DND-41 (cell line): ENCODE data around the gene DCAF7.
A peak's percentile ranks its signal among the peaks of the same experiment; 100 is the strongest.

Experiments
- ATAC-seq: fragments of 200-7000 bp; cut with Tn5 transposase; 3 replicates; pipeline ENCODE4 v1.9.1; 2021; ENCODE audit warnings: low read depth; ENCODE audit not compliant: insufficient read depth
- DNase-seq: peaks from one replicate; pipeline ENCODE4 v3.0.0-alpha.2; 2020
- H2AFZ ChIP-seq: 2 replicates; pipeline ENCODE4 v1.6.0; 2012; ENCODE audit warnings: low read depth, low read length
- H3K27ac ChIP-seq: 2 replicates; pipeline ENCODE4 v1.5.1; 2012; ENCODE audit warnings: low read length, inconsistent platforms
- H3K27me3 ChIP-seq: fragments of 200-600 bp; sonication (generic); 2 replicates; pipeline ENCODE4 v1.6.0; 2012; ENCODE audit warnings: low read length, mild to moderate bottlenecking, inconsistent platforms; ENCODE audit not compliant: insufficient read depth, poor library complexity
- H3K36me3 ChIP-seq: 2 replicates; pipeline ENCODE4 v1.5.1; 2012; ENCODE audit warnings: low read length, inconsistent platforms; ENCODE audit not compliant: insufficient read depth
- H3K4me1 ChIP-seq: 2 replicates; pipeline ENCODE4 v1.5.1; 2012; ENCODE audit warnings: mild to moderate bottlenecking, low read length; ENCODE audit not compliant: insufficient read depth
- H3K4me2 ChIP-seq: 2 replicates; pipeline ENCODE4 v1.6.0; 2012; ENCODE audit warnings: mild to moderate bottlenecking, moderate library complexity, low read length, inconsistent platforms; ENCODE audit not compliant: insufficient read depth
- H3K4me3 ChIP-seq, 2 experiments: fragments of 200-600 bp in 1 of 2; shearing (Covaris generic) in 1 of 2; 2 replicates each; pipeline ENCODE4 v1.5.1; 2012 to 2016; ENCODE audit warnings: inconsistent platforms in 2 of 2, low read length in 2 of 2, mild to moderate bottlenecking in 2 of 2, low read depth in 1 of 2, moderate library complexity in 1 of 2
- H3K79me2 ChIP-seq: 2 replicates; pipeline ENCODE4 v1.6.0; 2012; ENCODE audit warnings: low read length, inconsistent platforms; ENCODE audit not compliant: insufficient read depth
- H3K9ac ChIP-seq: 2 replicates; pipeline ENCODE4 v1.6.0; 2012; ENCODE audit warnings: low read depth, mild to moderate bottlenecking, inconsistent platforms, low read length, moderate library complexity
- H3K9me3 ChIP-seq: 2 replicates; pipeline ENCODE4 v1.5.1; 2012; ENCODE audit warnings: low read length, moderate library complexity, mild to moderate bottlenecking, inconsistent platforms; ENCODE audit not compliant: insufficient read depth, severe bottlenecking
- H4K20me1 ChIP-seq: 2 replicates; pipeline ENCODE4 v1.6.0; 2012; ENCODE audit warnings: low read length; ENCODE audit not compliant: insufficient read depth
- CTCF ChIP-seq: IDR thresholded peaks from 2 replicates; pipeline ENCODE4 v1.5.1; 2012; ENCODE audit warnings: borderline replicate concordance, low read length, moderate library complexity, mild to moderate bottlenecking; ENCODE audit not compliant: poor library complexity, severe bottlenecking; ENCODE audit errors: extremely low read depth
- EZH2 ChIP-seq: IDR thresholded peaks from 3 replicates; pipeline ENCODE4 v1.6.1; 2012; ENCODE audit warnings: borderline replicate concordance, low read depth, mild to moderate bottlenecking, moderate library complexity, low read length, inconsistent platforms; ENCODE audit not compliant: severe bottlenecking

DCAF7 gene

GRCh38 chr17:63549946-63550816, at the start of gene DCAF7:
Gene DCAF7, plus strand, starts transcription at chr17:63550477. Its CDS starts 201 bp downstream, at chr17:63550678.
- peak within 1 kb of the TSS; percentile 62 to 63 for H3K4me3 ChIP-seq

GRCh38 chr17:63500543-63501390, 49.5 kb upstream of the DCAF7 start:
- TF ChIP-seq EZH2 (no peak), CTCF (no peak)
- Histone ChIP-seq H3K4me1 (no peaks in the 10 kb centered on the region), H3K9me3 (no peaks in the 10 kb centered on the region), H4K20me1 (no peaks in the 10 kb centered on the region), H3K27ac (no peak overlapping the region), H3K79me2 (no peaks in the 10 kb centered on the region), H2AFZ (no peak overlapping the region), H3K27me3 (no peaks in the 10 kb centered on the region), H3K9ac (no peak overlapping the region), H3K36me3 (no peaks in the 10 kb centered on the region), H3K4me3 (no peak overlapping the region), H3K4me2 (no peak overlapping the region)
- no peak for ATAC-seq
- no peak for DNase-seq

More at GRCh38 chr17:63549946-63550816, at the start of gene DCAF7:
- DNase-seq (peak; percentile 100), ATAC-seq (peak; percentile 92)
- peak within 1 kb of the TSS; percentile 89 for H3K9ac ChIP-seq
- peaks cover 21% of the 10 kb centered on the region for H3K36me3 ChIP-seq
- H3K27ac ChIP-seq: peak within 1 kb of the TSS; percentile 98
- no peaks in the 10 kb centered on the region for H3K9me3 ChIP-seq
- H2AFZ ChIP-seq: peak within 1 kb of the TSS; percentile 91
- H3K4me1 ChIP-seq: peaks cover 46% of the 10 kb centered on the region
- H4K20me1 ChIP-seq: peaks cover 39% of the 10 kb centered on the region
- peaks cover 61% of the 10 kb centered on the region for H3K79me2 ChIP-seq
- TF ChIP-seq EZH2 (no peak), CTCF (no peak)
- H3K27me3 ChIP-seq: no peaks in the 10 kb centered on the region
- H3K4me2 ChIP-seq: peak within 1 kb of the TSS; percentile 94

- H4K20me1 ChIP-seq: no peaks in the 10 kb centered on the region; the same call in 1 of the 2 replicates
- TF ChIP-seq CTCF (no peak), EZH2 (no peak)
- DNase-seq (no peak), ATAC-seq (no peak)
- H3K9ac ChIP-seq: no peak overlapping the region
- H3K4me2 ChIP-seq: no peak overlapping the region
- H3K27ac ChIP-seq: no peak overlapping the region
- no peaks in the 10 kb centered on the region for H3K4me1 ChIP-seq
- no peaks in the 10 kb centered on the region for H3K27me3 ChIP-seq
- no peak overlapping the region for H2AFZ ChIP-seq
- H3K36me3 ChIP-seq: no peaks in the 10 kb centered on the region
- no peaks in the 10 kb centered on the region for H3K79me2 ChIP-seq
- no peaks in the 10 kb centered on the region for H3K9me3 ChIP-seq
- no peak overlapping the region for H3K4me3 ChIP-seq
These were observed 47.0 kb upstream of the DCAF7 start for GRCh38 chr17:63503341-63503705.
